ENCODE data around the gene NPAS2.

- TF ChIP-seq, protein P1, sequence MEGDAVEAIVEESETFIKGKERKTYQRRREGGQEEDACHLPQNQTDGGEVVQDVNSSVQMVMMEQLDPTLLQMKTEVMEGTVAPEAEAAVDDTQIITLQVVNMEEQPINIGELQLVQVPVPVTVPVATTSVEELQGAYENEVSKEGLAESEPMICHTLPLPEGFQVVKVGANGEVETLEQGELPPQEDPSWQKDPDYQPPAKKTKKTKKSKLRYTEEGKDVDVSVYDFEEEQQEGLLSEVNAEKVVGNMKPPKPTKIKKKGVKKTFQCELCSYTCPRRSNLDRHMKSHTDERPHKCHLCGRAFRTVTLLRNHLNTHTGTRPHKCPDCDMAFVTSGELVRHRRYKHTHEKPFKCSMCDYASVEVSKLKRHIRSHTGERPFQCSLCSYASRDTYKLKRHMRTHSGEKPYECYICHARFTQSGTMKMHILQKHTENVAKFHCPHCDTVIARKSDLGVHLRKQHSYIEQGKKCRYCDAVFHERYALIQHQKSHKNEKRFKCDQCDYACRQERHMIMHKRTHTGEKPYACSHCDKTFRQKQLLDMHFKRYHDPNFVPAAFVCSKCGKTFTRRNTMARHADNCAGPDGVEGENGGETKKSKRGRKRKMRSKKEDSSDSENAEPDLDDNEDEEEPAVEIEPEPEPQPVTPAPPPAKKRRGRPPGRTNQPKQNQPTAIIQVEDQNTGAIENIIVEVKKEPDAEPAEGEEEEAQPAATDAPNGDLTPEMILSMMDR (IDR thresholded peaks at IDR 0.05), result no peak
- TF ChIP-seq POLR2AphosphoS5 (IDR thresholded peaks at IDR 0.05), result no peak
- TF ChIP-seq POLR2A (IDR thresholded peaks at IDR 0.05), result no peak
Observed at GRCh38 chr2:100906131-100906530, 86.2 kb downstream of the NPAS2 start.

Data from gastroesophageal sphincter (tissue), 3 donors.